Naive thymus-derived CD8-positive, alpha-beta T cell (primary cell): ENCODE measurements around the gene PUDP. TPM values are rescaled to one million over a fixed set of nuclear protein-coding genes. Genes with fewer than 3 reads are reported as not detected.

ENCODE experiments used
- ATAC-seq, 2 donors: fragments of 150-1000 bp; cut with Tn5 transposase in 1 of 2; sonication (Bioruptor Pico), chemical (Tn5 transposase) in 1 of 2; 1 replicate in 1 of 2; 2 replicates in 1 of 2; pipeline ENCODE4 v1.10.0; 2021; ENCODE audit warnings: mild to moderate bottlenecking in 2 of 2, moderate library complexity in 2 of 2
- POLR2A ChIA-PET: fragments of 350-600 bp; sonication (Branson Sonifier 250); formaldehyde crosslinking; loops from one replicate; lab custom pipeline; 2021; ENCODE audit warnings: antibody characterized with exemption; lab: Charles Lee
- DNase-seq, 10 donors: peaks; one replicate each; pipeline versions ENCODE4 v3.0.0 to v3.0.0-alpha.2; 2020 to 2022
- H3K27ac Mint-ChIP-seq, 10 donors: one replicate each; pipeline ENCODE4 v1.8.0; 2020 to 2022; ENCODE audit warnings: mild to moderate bottlenecking in 10 of 10, mixed read lengths in 10 of 10, moderate library complexity in 4 of 10, inconsistent platforms in 1 of 10
- H3K27me3 Mint-ChIP-seq, 5 donors: one replicate each; pipeline ENCODE4 v1.8.0; 2021 to 2022; ENCODE audit warnings: mixed read lengths in 5 of 5
- H3K36me3 Mint-ChIP-seq, 3 donors: one replicate each; pipeline ENCODE4 v1.8.0; 2020 to 2022; ENCODE audit warnings: mixed read lengths in 3 of 3, mild to moderate bottlenecking in 2 of 3, inconsistent platforms in 1 of 3
- H3K4me1 Mint-ChIP-seq, 4 donors: one replicate each; pipeline ENCODE4 v1.8.0; 2021 to 2022; ENCODE audit warnings: mixed read lengths in 4 of 4
- H3K4me3 Mint-ChIP-seq, 10 donors: one replicate each; pipeline ENCODE4 v1.8.0; 2020 to 2022; ENCODE audit warnings: mild to moderate bottlenecking in 10 of 10, mixed read lengths in 10 of 10, moderate library complexity in 6 of 10, inconsistent platforms in 1 of 10
- H3K9me3 Mint-ChIP-seq, 9 donors: one replicate each; pipeline ENCODE4 v1.8.0; 2020 to 2022; ENCODE audit warnings: mixed read lengths in 9 of 9, mild to moderate bottlenecking in 3 of 9, inconsistent platforms in 1 of 9, moderate library complexity in 1 of 9
- polyA plus RNA-seq, 3 donors: library from polyadenylated mRNA; unstranded; fragments of 300-500 nt; fragmentation: Illumina TruSeq; gene quantifications; one replicate each; pipeline ENCODE4 v1.2.3, GENCODE V29; 2021
- total RNA-seq, 8 experiments: library from RNA in 2 of 8; stranded (reverse) in 2 of 8; gene quantifications; one replicate each; pipeline ENCODE4 v1.2.3 and lab custom pipeline; 2021 to 2026

PUDP gene
- total and polyA plus RNA-seq, 5 experiments from 2014 or later, result 8.6 to 12.0 (median 10.0) TPM

GRCh38 chrX:7143941-7144525 is 3.9 kb downstream of the PUDP start:
- H3K9me3 Mint-ChIP-seq, result no peaks in the 10 kb centered on the region
- peaks cover 0 to 3% (median 0%) of the 10 kb centered on the region in 3 donors for H3K36me3 Mint-ChIP-seq
- H3K27me3 Mint-ChIP-seq, result no peaks in the 10 kb centered on the region
- peak overlapping the region in 3 of 10 donors; percentile 13 to 72 (median 65) for H3K27ac Mint-ChIP-seq
- ATAC-seq, result no peak
- H3K4me3 Mint-ChIP-seq, result peak overlapping the region in 1 of 10 donors; percentile 34
- POLR2A ChIA-PET, result no interaction called here
- H3K4me1 Mint-ChIP-seq, result peaks cover 3 to 31% (median 20%) of the 10 kb centered on the region in 4 donors
- DNase-seq, result no peak

- ATAC-seq (no peak), DNase-seq (no peak)
- POLR2A ChIA-PET, result no interaction called here
- Mint-ChIP-seq H3K27me3 (no peaks in the 10 kb centered on the region), H3K4me1 (peaks cover 7 to 34% (median 20%) of the 10 kb centered on the region in 4 donors), H3K4me3 (no peak overlapping the region), H3K36me3 (peaks cover 0 to 3% (median 0%) of the 10 kb centered on the region in 3 donors), H3K9me3 (no peaks in the 10 kb centered on the region), H3K27ac (no peak overlapping the region)
Observed at GRCh38 chrX:7143076-7143475, 4.9 kb downstream of the PUDP start.

- Mint-ChIP-seq H3K9me3 (no peaks in the 10 kb centered on the region), H3K27ac (no peak overlapping the region), H3K4me1 (peaks cover 12 to 38% (median 25%) of the 10 kb centered on the region in 4 donors), H3K27me3 (no peaks in the 10 kb centered on the region), H3K4me3 (no peak overlapping the region), H3K36me3 (peaks cover 0 to 3% (median 0%) of the 10 kb centered on the region in 3 donors)
- DNase-seq (no peak), ATAC-seq (no peak)
- POLR2A ChIA-PET, result no interaction called here
Observed at GRCh38 chrX:7139202-7140081, 8.5 kb downstream of the PUDP start.

- no peak overlapping the region for H3K4me3 Mint-ChIP-seq
- no peaks in the 10 kb centered on the region for H3K9me3 Mint-ChIP-seq
- DNase-seq (no peak), ATAC-seq (no peak)
- H3K27ac Mint-ChIP-seq, result peak overlapping the region in 1 of 10 donors; percentile 53
- peaks cover 26 to 51% (median 41%) of the 10 kb centered on the region in 4 donors for H3K4me1 Mint-ChIP-seq
- POLR2A ChIA-PET, result no interaction called here
- no peaks in the 10 kb centered on the region for H3K27me3 Mint-ChIP-seq
- peaks cover 3 to 7% (median 5%) of the 10 kb centered on the region in 3 donors for H3K36me3 Mint-ChIP-seq
Observed at GRCh38 chrX:7134981-7135380, 13.0 kb downstream of the PUDP start.

- Mint-ChIP-seq H3K36me3 (peaks cover 3 to 7% (median 6%) of the 10 kb centered on the region in 3 donors), H3K4me3 (peak overlapping the region in 4 of 10 donors; percentile 4 to 25 (median 20)), H3K9me3 (no peaks in the 10 kb centered on the region), H3K27me3 (no peaks in the 10 kb centered on the region), H3K27ac (peak overlapping the region in 9 of 10 donors; percentile 38 to 86 (median 83)), H3K4me1 (peaks cover 23 to 47% (median 39%) of the 10 kb centered on the region in 4 donors)
- POLR2A ChIA-PET, result no interaction called here
- DNase-seq (no peak), ATAC-seq (no peak)
Observed at GRCh38 chrX:7133050-7133440, 14.9 kb downstream of the PUDP start.

GRCh38 chrX:7132335-7133049 is 15.5 kb downstream of the PUDP start:
- H3K27ac Mint-ChIP-seq, result peak overlapping the region in 9 of 10 donors; percentile 38 to 86 (median 83)
- H3K36me3 Mint-ChIP-seq, result peaks cover 3 to 7% (median 6%) of the 10 kb centered on the region in 3 donors
- DNase-seq (peak in 4 of 10 donors; percentile 7 to 42 (median 20)), ATAC-seq (peak; percentile 53 to 77)
- POLR2A ChIA-PET, result no interaction called here
- H3K4me3 Mint-ChIP-seq, result peak overlapping the region in 2 of 10 donors; percentile 21 to 25
- peaks cover 23 to 42% (median 39%) of the 10 kb centered on the region in 4 donors for H3K4me1 Mint-ChIP-seq
- no peaks in the 10 kb centered on the region for H3K27me3 Mint-ChIP-seq
- H3K9me3 Mint-ChIP-seq, result no peaks in the 10 kb centered on the region

GRCh38 chrX:7131621-7132020 is 16.3 kb downstream of the PUDP start:
- Mint-ChIP-seq H3K4me1 (peaks cover 23 to 41% (median 39%) of the 10 kb centered on the region in 4 donors), H3K27ac (peak overlapping the region in 2 of 10 donors; percentile 58 to 85), H3K9me3 (no peaks in the 10 kb centered on the region), H3K4me3 (no peak overlapping the region), H3K36me3 (peaks cover 3 to 7% (median 6%) of the 10 kb centered on the region in 3 donors), H3K27me3 (no peaks in the 10 kb centered on the region)
- no peak for DNase-seq
- POLR2A ChIA-PET, result no interaction called here
- no peak for ATAC-seq

GRCh38 chrX:7127056-7127455 is 20.9 kb downstream of the PUDP start:
- peaks cover 6 to 18% (median 12%) of the 10 kb centered on the region in 3 donors for H3K36me3 Mint-ChIP-seq
- DNase-seq, result no peak
- no peak for ATAC-seq
- POLR2A ChIA-PET, result no interaction called here
- no peaks in the 10 kb centered on the region for H3K27me3 Mint-ChIP-seq
- H3K9me3 Mint-ChIP-seq, result peaks cover 0 to 4% (median 0%) of the 10 kb centered on the region in 9 donors
- no peak overlapping the region for H3K4me3 Mint-ChIP-seq
- peaks cover 9 to 13% (median 11%) of the 10 kb centered on the region in 4 donors for H3K4me1 Mint-ChIP-seq
- no peak overlapping the region for H3K27ac Mint-ChIP-seq

GRCh38 chrX:7120878-7121219 is 27.1 kb downstream of the PUDP start:
- peaks cover 7 to 25% (median 19%) of the 10 kb centered on the region in 3 donors for H3K36me3 Mint-ChIP-seq
- no peaks in the 10 kb centered on the region for H3K27me3 Mint-ChIP-seq
- H3K4me3 Mint-ChIP-seq, result no peak overlapping the region
- H3K4me1 Mint-ChIP-seq, result peaks cover 14 to 30% (median 21%) of the 10 kb centered on the region in 4 donors
- H3K27ac Mint-ChIP-seq, result no peak overlapping the region
- POLR2A ChIA-PET, result no interaction called here
- DNase-seq (no peak), ATAC-seq (no peak)
- H3K9me3 Mint-ChIP-seq, result peaks cover 0 to 5% (median 0%) of the 10 kb centered on the region in 9 donors

GRCh38 chrX:7119950-7120877 is 27.7 kb downstream of the PUDP start:
- Mint-ChIP-seq H3K27ac (no peak overlapping the region), H3K36me3 (peaks cover 3 to 24% (median 14%) of the 10 kb centered on the region in 3 donors), H3K27me3 (no peaks in the 10 kb centered on the region), H3K4me3 (no peak overlapping the region), H3K9me3 (peaks cover 0 to 5% (median 0%) of the 10 kb centered on the region in 9 donors), H3K4me1 (peaks cover 16 to 30% (median 23%) of the 10 kb centered on the region in 4 donors)
- DNase-seq (no peak), ATAC-seq (no peak)
- POLR2A ChIA-PET, result no interaction called here

GRCh38 chrX:7117587-7117986 is 30.4 kb downstream of the PUDP start:
- H3K27me3 Mint-ChIP-seq, result no peaks in the 10 kb centered on the region
- DNase-seq, result no peak
- no peak for ATAC-seq
- H3K27ac Mint-ChIP-seq, result no peak overlapping the region
- POLR2A ChIA-PET, result no interaction called here
- H3K4me1 Mint-ChIP-seq, result peaks cover 12 to 29% (median 24%) of the 10 kb centered on the region in 4 donors
- peaks cover 0 to 5% (median 0%) of the 10 kb centered on the region in 9 donors for H3K9me3 Mint-ChIP-seq
- no peak overlapping the region for H3K4me3 Mint-ChIP-seq
- H3K36me3 Mint-ChIP-seq, result peaks cover 4 to 18% (median 14%) of the 10 kb centered on the region in 3 donors
